Stimulated activated CD8-positive, alpha-beta memory T cell treated with anti-CD3 and anti-CD28 coated beads, Interleukin-7, amount 100 ng/mL, for 48 hours (primary cell): ENCODE measurements around the gene MAP3K12.
"Not testable (repeated sequence)": the region's sequence is repeated elsewhere in the genome, so short reads cannot be mapped to it uniquely, and the experiment has no call there.

Source experiments
- DNase-seq, 2 donors: peaks; one replicate each; pipeline ENCODE4 v3.0.0-alpha.2; 2020; ENCODE audit warnings: low read depth in 1 of 2; ENCODE audit errors: extremely low read depth in 1 of 2

MAP3K12 gene, protein sequence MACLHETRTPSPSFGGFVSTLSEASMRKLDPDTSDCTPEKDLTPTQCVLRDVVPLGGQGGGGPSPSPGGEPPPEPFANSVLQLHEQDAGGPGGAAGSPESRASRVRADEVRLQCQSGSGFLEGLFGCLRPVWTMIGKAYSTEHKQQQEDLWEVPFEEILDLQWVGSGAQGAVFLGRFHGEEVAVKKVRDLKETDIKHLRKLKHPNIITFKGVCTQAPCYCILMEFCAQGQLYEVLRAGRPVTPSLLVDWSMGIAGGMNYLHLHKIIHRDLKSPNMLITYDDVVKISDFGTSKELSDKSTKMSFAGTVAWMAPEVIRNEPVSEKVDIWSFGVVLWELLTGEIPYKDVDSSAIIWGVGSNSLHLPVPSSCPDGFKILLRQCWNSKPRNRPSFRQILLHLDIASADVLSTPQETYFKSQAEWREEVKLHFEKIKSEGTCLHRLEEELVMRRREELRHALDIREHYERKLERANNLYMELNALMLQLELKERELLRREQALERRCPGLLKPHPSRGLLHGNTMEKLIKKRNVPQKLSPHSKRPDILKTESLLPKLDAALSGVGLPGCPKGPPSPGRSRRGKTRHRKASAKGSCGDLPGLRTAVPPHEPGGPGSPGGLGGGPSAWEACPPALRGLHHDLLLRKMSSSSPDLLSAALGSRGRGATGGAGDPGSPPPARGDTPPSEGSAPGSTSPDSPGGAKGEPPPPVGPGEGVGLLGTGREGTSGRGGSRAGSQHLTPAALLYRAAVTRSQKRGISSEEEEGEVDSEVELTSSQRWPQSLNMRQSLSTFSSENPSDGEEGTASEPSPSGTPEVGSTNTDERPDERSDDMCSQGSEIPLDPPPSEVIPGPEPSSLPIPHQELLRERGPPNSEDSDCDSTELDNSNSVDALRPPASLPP

DNA sequence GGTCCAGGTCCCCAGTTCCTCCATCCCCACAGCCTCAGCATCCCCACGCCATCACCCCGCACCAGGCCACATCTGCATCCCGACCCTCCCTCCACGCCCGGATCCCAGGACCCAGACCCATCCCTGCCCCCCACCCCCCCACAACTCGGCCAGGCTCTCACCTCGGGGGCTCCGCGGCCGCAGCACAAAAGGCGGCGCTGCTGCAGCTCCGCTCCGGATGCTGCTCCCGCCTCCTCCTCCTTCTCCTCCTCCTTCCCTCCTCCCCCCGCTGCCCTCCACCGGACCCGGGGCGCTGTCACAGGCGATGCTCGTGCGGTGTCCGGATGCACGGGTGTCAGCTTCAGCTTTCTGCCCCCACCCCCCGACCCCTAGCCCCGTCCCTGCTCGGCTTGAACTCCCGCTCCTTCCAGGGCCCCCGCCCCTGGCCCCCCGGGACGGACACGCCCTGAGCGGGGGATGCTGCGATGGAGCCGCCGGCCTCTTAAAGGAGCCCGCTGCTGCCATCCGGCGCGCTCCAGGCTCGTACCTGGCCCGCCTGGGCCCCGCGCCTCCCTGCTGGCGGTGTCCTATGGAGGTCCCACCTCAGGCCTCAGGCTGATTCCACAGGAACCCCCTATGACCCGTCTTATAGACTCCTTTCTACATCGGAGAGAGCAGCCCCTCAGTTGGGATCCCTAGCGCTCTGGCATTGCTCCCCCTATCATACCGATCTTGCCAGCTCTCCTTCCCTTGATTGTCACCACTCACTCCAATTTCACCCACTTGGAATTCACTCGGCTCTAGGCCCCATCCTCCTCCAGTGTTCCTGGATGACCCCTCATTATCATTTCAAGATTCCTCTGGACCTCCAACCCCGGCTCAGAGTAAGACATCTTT lies at the start of gene MAP3K12:
TSS of gene MAP3K12 (minus strand) at position 193 of the 876 bp plus-strand sequence. CDS start 12,067 bp downstream, outside the sequence.
- DNase-seq = peak; percentile 46 to 50

DNA sequence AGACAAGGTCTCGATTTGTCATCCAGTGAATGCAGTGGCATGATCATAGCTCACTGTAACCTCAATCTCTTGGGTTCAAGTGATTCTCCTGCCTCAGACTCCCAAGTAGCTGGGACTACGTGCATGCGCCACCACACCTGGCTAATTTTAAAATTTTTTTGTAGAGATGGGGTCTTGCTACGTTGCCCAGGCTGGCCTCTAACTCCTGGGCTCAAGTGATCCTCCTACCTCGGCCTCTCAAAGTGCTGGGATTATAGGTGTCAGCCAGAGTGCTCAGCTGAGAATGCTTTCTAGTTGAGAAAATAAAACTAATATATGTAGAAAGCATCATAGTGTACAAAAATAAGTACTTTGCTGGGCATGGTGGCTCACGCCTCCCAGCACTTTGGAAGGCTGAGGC lies 49.1 kb upstream of the MAP3K12 start:
- DNase-seq = not testable (repeated sequence)

DNA sequence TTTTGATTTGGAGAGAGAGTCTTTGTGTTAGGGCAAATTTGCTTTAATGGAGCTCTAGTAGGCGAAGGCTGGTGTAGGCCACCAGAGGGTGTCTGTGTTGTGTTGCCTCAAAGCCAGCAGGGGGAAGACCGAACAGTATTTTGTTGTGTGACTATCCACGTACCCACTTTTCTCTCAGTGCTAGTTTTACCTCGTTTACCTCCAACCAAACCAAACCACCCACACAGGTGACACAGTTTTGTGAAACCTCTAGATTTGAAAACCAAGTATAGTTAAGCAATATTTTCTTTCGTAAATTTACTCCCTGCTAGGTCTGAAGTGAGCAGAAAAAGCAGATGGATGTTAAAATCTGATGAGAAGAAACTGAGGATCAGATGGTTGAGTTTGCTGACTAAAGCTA lies 44.3 kb upstream of the MAP3K12 start:
- peak; percentile 6 to 42 for DNase-seq

DNA sequence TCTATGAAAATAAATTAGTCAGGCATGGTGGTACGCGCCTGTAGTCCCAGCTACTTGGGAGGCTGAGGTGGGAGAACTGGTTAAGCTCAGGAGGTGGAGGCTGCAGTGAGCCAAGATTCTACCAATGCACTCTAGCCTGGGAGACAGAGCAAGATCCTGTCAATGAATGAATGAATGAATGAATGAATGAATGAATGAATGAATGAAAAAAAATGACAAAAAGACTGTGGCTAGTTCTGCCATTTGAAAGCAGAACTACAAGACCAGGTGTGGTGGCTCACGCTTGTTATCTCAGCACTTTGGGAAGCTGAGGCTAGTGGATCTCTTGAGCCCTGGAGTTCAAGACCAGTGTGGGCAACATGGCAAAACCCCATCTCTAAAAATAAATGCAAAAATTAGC lies 40.3 kb upstream of the MAP3K12 start:
- DNase-seq = no peak

DNA sequence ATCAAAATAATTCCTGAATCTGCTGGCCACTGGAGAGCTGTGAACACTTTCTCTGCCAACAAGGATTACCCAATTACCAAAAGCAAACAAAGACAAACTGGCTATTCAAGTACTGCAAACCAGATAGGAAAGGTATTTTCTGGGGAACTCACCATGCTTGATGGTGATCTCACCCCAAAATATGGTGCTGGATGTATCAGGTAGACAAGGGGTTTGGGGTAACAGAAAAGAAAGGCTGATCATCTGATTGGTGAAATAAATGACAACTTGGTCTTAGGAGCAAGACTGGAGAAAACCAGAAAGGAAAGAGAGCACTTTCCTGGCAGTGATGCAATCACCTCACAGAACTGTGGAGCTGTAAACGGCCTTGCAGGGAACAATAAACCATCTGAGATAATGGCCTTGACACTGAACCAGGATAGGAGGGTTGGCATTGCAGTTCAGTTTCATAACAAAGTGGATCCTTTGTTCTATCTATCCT lies 39.0 kb upstream of the MAP3K12 start:
- no peak for DNase-seq

DNA sequence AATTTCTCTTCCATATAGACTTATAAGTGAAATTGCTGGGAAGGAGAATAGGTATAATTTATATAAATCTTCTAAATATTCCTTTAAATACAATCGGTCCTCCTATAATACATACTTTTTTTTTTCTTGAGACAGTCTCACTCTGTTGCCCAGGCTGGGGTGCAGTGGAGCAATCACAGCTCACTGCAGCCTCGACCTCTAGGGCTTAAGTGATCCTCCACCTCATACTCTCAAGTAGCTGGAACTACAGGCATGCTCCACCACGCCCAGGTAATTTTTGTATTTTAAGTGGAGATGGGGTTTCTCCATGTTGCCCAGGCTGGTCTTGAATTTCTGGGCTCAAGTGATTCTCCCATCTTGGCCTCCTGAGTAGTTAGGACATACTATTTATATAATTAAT lies 37.7 kb upstream of the MAP3K12 start:
- DNase-seq = no peak

DNA sequence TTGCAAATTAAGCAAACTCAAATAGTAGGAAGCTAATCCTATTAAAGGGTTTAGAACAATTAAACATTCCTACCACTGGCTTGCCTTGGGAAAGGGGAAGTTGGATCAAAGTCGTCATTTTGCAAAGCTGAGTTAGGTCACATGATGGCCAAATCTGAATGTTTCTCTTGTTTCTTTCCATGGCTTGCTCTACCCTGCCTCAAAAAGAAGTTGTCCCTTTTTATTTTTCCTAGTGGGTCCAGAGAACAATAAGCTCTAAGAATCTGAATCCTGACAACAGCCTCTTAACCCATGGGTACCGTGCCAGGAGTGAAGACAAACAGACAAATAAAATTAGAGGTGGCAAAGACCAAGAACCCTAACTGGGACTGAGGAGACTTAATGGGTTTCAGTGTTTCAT lies 34.2 kb upstream of the MAP3K12 start:
- no peak for DNase-seq

DNA sequence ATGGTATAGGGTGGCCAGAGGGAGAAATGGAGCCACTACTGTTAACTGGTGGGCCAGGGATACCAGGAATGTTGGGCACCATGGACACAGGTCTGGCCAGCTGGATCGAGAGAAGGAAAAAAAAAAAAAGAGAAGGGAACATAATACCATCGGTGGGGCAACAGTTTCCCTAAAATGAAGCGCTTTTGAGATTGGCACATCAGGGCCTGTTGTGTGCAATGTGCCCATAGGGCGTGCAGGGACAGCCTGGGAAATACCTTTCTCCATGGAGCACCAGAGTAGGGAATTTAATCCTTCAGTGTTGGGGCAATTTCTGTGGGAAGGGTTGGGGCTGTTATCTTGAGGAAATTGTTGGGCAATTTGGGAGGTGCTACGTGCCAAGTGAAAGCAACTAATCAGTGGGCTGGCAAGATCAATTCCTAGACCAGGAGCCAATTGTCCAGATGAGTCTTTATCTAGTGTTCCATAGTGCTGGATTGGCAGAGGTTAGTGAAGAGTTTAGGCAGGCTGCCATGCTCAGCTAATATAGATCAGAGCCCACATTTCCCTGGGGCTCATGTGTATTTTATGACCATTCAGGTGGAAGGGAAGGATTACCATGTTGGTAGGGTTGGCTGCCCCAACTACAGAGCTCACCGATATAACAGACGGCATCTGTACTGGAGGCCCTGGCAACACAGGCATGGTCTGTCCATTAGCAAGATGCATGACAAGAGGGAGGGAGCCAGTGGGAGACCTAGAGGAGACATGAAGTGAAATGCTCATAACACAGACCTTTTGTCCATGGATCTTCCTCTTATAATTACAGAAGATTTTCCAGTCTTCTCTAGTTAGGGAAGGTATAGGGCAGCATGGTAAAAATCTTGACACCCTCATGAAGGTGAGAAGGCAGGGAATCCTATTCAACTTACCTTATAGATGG lies 33.5 kb upstream of the MAP3K12 start:
- DNase-seq = no peak

DNA sequence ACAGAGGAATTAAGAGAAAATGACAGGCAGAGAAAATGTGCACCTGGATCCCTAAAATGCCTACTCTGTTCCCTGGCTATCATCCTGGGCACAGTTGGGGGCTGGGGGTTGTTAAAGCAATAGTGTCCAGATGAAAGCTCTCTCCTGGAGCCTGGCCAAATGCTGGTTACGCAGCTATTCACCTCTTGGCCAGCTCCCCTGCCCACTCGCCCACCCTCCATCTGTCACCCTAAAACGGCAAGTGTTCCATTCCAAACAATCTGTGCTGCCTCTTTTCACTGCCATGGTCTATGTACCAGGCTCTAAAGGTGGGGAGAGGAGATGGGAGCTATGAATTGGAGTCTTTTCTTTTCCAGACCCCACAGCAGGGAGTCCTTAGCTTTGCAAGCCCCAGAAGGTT lies 32.8 kb upstream of the MAP3K12 start:
- no peak for DNase-seq

DNA sequence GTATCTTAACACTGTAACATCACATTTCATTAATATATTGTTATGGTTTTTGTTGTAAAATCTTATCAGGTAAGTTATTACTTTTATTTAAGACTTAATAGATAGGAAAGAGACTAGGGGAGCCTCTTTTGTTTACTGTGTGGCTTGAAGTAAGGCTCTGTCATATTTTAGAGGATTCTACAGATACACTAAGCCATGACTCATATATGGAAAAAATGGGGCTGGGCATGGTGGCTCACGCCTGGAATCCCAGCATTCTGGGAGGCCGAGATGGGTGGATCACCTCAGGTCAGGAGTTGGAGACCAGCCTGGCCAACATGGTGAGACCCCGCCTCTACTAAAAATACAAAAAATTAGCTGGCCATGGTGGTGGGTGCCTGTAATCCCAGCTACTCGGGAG lies 31.7 kb upstream of the MAP3K12 start:
- no peak for DNase-seq

DNA sequence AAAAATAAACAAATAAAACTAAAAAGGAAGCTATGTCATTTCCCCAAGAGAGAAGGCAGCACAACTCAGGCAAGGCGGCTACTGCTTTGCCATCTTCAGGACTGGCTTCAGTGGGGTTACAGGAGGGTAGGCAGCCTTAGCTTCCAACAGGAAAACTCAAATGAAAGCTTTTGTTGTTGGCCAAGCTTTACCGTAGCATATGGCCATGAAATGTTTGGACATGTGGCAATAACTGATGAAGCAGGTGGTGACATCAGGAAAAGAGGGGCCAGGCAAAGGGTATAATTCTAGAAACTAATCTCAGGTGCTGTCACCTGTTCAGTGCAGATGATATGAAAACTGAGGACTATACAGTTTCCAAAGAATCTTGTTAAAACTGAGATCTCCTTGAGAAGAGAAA lies 30.8 kb upstream of the MAP3K12 start:
- DNase-seq = no peak

DNA sequence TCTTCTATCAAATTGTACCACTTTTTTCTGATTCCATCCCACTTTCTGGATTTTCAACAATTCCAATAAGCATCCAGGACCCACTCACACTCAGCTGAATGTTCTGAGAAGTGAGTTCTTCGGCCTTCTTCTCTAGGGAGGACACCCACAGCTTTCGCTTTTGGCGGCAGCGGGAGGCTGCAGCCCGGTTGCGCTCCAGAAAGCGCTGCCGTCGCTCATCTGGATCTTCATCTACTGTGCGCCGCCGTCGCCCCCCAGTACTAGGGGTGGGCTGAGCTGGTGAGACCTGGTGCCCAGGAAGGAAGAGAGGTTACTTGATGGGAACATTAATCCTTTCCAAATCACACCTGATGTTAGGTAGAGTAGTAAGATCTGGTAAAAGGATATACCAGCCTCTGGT lies 25.2 kb upstream of the MAP3K12 start:
- DNase-seq = no peak

DNA sequence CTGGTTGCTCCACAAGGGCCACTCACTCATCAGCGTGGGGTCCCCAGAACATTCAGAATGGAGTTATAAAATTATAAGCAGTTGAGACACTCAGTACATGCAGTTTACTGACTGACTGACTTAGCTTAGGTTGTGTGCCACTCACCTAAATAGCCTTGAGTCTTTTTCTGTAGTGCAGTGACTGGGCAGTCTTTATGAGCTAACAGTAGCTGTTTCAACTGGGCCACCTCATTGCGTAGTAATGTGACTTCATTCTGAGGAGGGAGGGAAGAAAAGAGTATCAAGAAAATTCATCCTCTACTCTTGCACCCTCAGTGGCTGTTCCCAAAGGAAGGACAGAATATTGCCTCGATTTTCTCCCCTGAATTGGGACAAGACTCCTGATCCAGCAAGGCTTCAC lies 23.9 kb upstream of the MAP3K12 start:
- no peak for DNase-seq

DNA sequence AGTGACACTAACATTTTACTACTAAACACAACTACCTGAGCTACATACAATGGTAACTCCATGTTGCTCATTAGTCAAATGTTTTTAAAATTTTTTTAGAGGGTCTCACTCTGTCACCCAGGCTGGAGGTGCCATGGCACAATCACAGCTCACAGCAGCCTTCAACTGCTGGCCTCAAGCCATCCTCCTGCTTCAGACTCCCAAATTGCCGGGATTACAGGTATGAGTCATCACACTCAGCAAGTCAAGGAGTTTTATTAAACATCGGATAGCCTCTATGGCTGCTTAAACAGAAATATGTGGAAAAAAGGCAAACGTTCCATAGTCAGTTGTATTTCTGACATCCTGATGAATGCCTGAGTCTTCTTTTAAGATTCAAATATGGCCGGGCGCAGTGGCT lies 19.1 kb upstream of the MAP3K12 start:
- no peak for DNase-seq

DNA sequence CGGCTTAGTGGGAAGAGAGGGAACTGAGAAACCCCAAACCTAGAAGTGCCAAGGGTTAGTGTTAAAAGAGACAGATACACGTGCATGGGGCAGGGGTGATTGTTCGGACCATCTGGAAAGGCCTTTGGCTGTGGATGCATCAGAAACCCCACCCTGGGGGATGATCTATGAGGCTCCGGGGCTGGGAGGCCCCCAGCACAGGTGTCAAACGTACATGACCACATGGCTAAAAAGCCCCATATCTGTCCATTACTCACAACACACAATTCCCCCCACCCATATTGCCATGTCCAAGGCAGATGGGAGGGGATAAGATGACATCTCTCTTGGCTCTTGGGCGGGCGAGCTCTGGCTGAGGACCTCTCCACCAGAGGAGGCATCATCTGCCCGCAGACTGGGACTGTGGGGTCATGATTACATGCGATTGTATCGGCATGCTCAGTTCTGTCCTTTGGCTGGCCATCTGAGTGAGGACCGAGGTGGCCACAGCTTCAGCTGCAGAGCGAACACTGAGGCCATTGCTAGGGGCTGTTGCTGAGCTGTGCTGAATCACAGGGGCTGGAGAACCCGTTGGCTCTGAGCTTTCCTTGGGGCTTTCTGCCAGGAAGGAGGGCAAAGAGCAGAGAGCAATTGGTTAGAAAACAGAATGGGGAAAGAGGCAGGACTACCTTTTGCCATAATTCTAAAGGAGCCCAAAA lies 17.6 kb upstream of the MAP3K12 start:
- no peak for DNase-seq

DNA sequence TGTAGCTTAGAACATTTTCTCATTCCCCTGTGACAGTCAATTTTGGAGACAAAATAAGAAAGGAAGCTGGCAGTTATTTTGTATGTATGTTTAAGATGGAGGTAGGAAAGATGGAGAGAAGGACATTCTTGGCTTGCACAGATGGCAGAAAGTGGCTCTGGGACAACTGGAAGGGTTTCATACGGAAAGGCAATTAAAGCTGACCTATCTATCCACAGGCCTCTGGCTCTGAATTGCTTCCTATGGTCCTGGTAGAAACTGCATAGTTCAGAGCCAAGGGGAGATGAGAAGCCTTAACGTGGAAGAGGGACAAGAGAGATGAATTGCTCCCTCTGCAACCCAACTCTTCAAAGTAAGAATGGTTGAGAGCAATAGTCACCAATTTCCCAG lies 16.0 kb upstream of the MAP3K12 start:
- no peak for DNase-seq

DNA sequence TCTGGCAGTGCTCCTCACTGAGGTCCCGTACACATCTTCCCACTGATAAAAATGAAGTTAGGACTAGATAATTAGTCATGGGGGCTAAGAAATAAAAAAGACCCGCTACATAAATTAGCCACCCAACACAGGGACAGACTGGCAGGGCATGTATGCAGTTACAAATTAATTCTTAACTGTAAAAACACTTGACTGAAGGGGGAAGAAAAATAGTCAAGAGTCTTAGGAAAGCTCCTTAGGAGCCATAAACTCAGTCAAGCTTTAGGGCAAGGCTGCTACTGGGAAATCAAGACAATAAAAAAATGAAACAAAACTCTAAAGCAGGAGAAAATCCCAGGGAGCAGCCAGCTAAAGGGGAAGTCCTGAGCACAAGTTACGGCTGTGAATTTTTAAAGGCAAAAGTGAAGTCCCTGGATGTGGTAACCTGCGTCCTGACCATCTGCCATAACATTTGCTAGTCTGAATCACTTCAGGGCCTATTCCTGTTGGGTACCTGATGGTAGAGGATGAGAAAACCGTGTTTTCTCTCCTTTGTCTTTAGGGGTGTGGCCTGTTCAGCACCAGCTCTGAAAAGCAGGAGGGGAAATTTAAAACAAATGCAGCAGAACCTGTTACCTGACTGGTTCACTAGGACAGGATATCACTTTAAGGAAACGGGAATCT lies 15.5 kb upstream of the MAP3K12 start:
- no peak for DNase-seq

DNA sequence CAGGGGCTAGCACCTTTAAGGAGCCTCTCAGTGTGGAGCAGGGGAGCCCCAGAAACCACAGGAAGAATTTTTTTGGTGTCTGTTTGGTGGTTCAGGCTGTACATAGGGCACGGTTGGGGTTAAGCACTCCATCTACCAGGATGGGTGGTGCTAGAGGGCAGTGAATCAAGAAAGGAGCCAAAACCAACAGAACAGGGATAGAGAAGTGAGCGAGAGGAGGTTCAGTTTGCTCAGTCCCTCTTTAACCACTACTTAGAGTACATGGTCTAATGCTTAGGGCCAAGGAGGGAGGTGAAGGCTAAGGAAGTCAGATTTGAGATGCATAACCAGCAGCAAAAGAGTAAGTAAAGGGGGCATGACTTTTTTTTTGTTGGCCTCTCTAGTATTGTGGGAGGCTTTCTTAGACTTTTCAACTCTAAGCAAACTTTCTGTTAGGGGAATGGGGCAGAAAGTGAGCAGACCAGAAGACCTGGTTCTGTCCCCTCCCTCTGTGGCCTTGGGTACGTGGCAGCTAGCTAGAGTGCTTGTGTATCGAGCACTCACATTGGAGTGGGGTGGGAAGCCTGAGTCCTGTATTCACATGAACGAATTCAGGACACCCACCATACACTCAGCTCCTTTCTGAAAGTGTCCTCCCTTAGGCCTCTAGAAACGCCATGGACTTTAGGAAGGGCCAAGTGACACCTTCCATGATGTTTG lies 14.6 kb upstream of the MAP3K12 start:
- DNase-seq = no peak
